ENCODE measurements around the gene ABCA5. TPM values are rescaled to one million over a fixed set of nuclear protein-coding genes. Genes with fewer than 3 reads are reported as not detected.

Gene ABCA5
- polyA plus RNA-seq, 1 donor (not counting 4 experiments of a cell fraction or from before 2014, with no cell fraction given): 11.1 TPM

DNA sequence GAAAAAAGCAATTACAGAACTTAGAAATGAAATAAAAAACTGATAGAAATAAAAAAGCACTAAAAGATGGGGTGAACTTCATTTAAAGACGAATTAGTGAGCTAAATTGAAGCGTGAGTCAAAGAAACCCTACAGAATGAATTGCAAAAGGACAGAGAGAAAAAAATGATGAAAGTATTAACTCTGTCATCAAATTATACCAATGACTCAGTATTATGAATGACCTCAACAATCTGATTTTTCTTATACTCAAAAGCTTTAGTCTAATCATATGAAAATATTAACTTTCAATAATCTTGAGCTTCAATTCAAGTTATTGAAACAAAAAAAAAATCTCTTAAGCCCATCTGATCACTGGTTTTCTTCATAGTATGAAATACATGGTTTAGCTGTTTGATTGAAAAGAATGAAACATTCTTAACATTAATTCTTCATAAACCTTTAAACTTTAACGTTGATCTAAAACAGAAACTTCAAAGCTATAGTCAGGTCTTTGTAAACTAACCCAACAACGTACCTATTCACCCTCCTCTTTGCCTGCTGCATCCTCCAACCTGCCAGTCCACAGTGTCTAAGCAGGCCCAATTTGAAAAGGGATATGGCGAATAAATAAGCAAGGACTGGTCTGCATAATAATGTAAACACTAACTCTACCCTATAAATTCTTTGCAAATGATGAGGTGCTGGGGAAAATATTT lies 6.6 kb downstream of the ABCA5 start:
- H3K27me3 ChIP-seq (ENCODE audit: control insufficient read depth, extremely low read depth, insufficient read depth, low read length): no peaks in the 10 kb centered on the region
- no peaks in the 10 kb centered on the region for H3K9me3 ChIP-seq (ENCODE audit: control insufficient read depth, low read depth, low read length)
- H3K27ac ChIP-seq (ENCODE audit: control insufficient read depth, insufficient read depth, low read length): no peak overlapping the region
- H3K9ac ChIP-seq (ENCODE audit: control insufficient read depth, extremely low read depth, insufficient read depth, low read length): no peak overlapping the region
- no peak overlapping the region for H3K4me2 ChIP-seq (ENCODE audit: control insufficient read depth, extremely low read depth, insufficient read depth, low read depth, low read length)
- no peaks in the 10 kb centered on the region for H4K20me1 ChIP-seq (ENCODE audit: control insufficient read depth, extremely low read depth, insufficient read depth, low read length)
- FAIRE-seq: no peak
- H3K9me1 ChIP-seq (ENCODE audit: control insufficient read depth, extremely low read depth, insufficient read depth, low read length): no peaks in the 10 kb centered on the region
- no peak overlapping the region for H3K4me3 ChIP-seq (ENCODE audit: control insufficient read depth in 2 of 3, extremely low read depth in 1 of 3, insufficient read depth in 2 of 3, low read depth in 1 of 3, low read length in 3 of 3)
- peaks cover under 1% of the 10 kb centered on the region for H3K79me2 ChIP-seq (ENCODE audit: control insufficient read depth, insufficient read depth, low read length)
- TF ChIP-seq, protein P1, sequence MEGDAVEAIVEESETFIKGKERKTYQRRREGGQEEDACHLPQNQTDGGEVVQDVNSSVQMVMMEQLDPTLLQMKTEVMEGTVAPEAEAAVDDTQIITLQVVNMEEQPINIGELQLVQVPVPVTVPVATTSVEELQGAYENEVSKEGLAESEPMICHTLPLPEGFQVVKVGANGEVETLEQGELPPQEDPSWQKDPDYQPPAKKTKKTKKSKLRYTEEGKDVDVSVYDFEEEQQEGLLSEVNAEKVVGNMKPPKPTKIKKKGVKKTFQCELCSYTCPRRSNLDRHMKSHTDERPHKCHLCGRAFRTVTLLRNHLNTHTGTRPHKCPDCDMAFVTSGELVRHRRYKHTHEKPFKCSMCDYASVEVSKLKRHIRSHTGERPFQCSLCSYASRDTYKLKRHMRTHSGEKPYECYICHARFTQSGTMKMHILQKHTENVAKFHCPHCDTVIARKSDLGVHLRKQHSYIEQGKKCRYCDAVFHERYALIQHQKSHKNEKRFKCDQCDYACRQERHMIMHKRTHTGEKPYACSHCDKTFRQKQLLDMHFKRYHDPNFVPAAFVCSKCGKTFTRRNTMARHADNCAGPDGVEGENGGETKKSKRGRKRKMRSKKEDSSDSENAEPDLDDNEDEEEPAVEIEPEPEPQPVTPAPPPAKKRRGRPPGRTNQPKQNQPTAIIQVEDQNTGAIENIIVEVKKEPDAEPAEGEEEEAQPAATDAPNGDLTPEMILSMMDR (optimal IDR thresholded peaks at IDR 0.05 in 1 of 3, IDR thresholded peaks at IDR 0.05 in 1 of 3, conservative IDR thresholded peaks at IDR 0.05 in 1 of 3; ENCODE audit: extremely low read depth in 1 of 3, insufficient read depth in 2 of 3, low read length in 3 of 3): no peak
- TF ChIP-seq EZH2 (IDR thresholded peaks at IDR 0.05; ENCODE audit: low read length): no peak
- peaks cover 13% of the 10 kb centered on the region for H3K4me1 ChIP-seq (ENCODE audit: control insufficient read depth, extremely low read depth, insufficient read depth, low read length)
- no peak for DNase-seq (ENCODE audit: low read depth, low spot score)
- no peaks in the 10 kb centered on the region for H3K36me3 ChIP-seq (ENCODE audit: control insufficient read depth in 2 of 2, extremely low read depth in 1 of 2, insufficient read depth in 2 of 2, low read length in 2 of 2)
- dilution Hi-C loops (cut with MboI; ENCODE audit: extremely low pct_ligation_motif_present, low sequenced_read_pairs): no loop called here
- H2AFZ ChIP-seq (ENCODE audit: control insufficient read depth, low read length): no peak overlapping the region

DNA sequence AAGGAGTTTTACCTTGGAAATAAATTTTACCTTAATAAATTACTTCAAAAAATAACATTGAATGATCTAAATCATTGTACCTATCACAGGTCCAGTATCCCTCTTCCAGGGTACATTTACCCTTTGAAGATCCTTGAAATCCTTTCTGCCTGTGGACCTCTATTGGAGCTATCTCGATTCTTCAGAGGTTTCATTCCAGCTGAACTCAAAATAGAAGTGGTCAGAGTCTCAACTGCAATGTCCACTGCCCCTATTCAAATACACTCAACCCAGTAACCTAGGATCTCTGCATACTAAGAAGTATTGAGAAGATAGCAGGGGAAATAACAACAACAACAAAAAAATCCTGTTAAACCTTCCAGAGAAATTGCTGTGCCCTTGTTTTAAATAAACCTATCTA lies 9.3 kb downstream of the ABCA5 start:
- no peak overlapping the region for H3K27ac ChIP-seq (ENCODE audit: control insufficient read depth, insufficient read depth, low read length)
- FAIRE-seq (no peak), DNase-seq (ENCODE audit: low read depth, low spot score) (no peak)
- H3K9me3 ChIP-seq (ENCODE audit: control insufficient read depth, low read depth, low read length): no peaks in the 10 kb centered on the region
- no peaks in the 10 kb centered on the region for H3K79me2 ChIP-seq (ENCODE audit: control insufficient read depth, insufficient read depth, low read length)
- no peaks in the 10 kb centered on the region for H3K36me3 ChIP-seq (ENCODE audit: control insufficient read depth in 2 of 2, extremely low read depth in 1 of 2, insufficient read depth in 2 of 2, low read length in 2 of 2)
- dilution Hi-C loops (cut with MboI; ENCODE audit: extremely low pct_ligation_motif_present, low sequenced_read_pairs): no loop called here
- H3K9me1 ChIP-seq (ENCODE audit: control insufficient read depth, extremely low read depth, insufficient read depth, low read length): no peaks in the 10 kb centered on the region
- no peaks in the 10 kb centered on the region for H4K20me1 ChIP-seq (ENCODE audit: control insufficient read depth, extremely low read depth, insufficient read depth, low read length)
- H3K4me3 ChIP-seq (ENCODE audit: control insufficient read depth in 2 of 3, extremely low read depth in 1 of 3, insufficient read depth in 2 of 3, low read depth in 1 of 3, low read length in 3 of 3): no peak overlapping the region
- no peak overlapping the region for H2AFZ ChIP-seq (ENCODE audit: control insufficient read depth, low read length)
- peak overlapping the region; percentile 54 for H3K4me2 ChIP-seq (ENCODE audit: control insufficient read depth, extremely low read depth, insufficient read depth, low read depth, low read length)
- no peak overlapping the region for H3K9ac ChIP-seq (ENCODE audit: control insufficient read depth, extremely low read depth, insufficient read depth, low read length)
- peaks cover 11% of the 10 kb centered on the region for H3K4me1 ChIP-seq (ENCODE audit: control insufficient read depth, extremely low read depth, insufficient read depth, low read length)
- H3K27me3 ChIP-seq (ENCODE audit: control insufficient read depth, extremely low read depth, insufficient read depth, low read length): no peaks in the 10 kb centered on the region
- no peak for TF ChIP-seq EZH2 (IDR thresholded peaks at IDR 0.05; ENCODE audit: low read length)
- TF ChIP-seq, protein P1 (optimal IDR thresholded peaks at IDR 0.05 in 1 of 3, IDR thresholded peaks at IDR 0.05 in 1 of 3, conservative IDR thresholded peaks at IDR 0.05 in 1 of 3; ENCODE audit: extremely low read depth in 1 of 3, insufficient read depth in 2 of 3, low read length in 3 of 3): no peak

Measured in keratinocyte (primary cell).